H1 (cell line): ENCODE measurements around the gene KIAA0040. TPM values are rescaled to one million over a fixed set of nuclear protein-coding genes. Genes with fewer than 3 reads are reported as not detected.

Source experiments
- ASH2L ChIP-seq: fragments of 200-600, 300-600 bp; sonication (generic); IDR thresholded peaks from one replicate; pipeline ENCODE4 v1.7.1; 2017; ENCODE audit warnings: low read length
- CHD1 ChIP-seq: IDR thresholded peaks from 2 replicates; pipeline ENCODE4 v1.6.1; 2012; ENCODE audit warnings: low read depth, low read length, improper control_type of control experiment
- CHD2 ChIP-seq: IDR thresholded peaks from 2 replicates; pipeline ENCODE4 v1.6.1; 2012; ENCODE audit warnings: low read length, improper control_type of control experiment
- CHD7 ChIP-seq: fragments of 300-600 bp; sonication (generic); IDR thresholded peaks from 2 replicates; pipeline ENCODE4 v1.7.1; 2012; ENCODE audit warnings: low read length, moderate library complexity, mild to moderate bottlenecking, inconsistent platforms; ENCODE audit not compliant: insufficient replicate concordance
- GABPA ChIP-seq: IDR thresholded peaks from 2 replicates; pipeline ENCODE4 v1.6.1; 2011; ENCODE audit warnings: mild to moderate bottlenecking, low read length, moderate library complexity, borderline replicate concordance; ENCODE audit not compliant: insufficient read depth
- MAX ChIP-seq: IDR thresholded peaks from 2 replicates; pipeline ENCODE4 v1.6.1; 2012; ENCODE audit warnings: inconsistent platforms
- POLR2A ChIP-seq, 2 experiments: IDR thresholded peaks; 1 replicate in 1 of 2; 2 replicates in 1 of 2; pipeline ENCODE4 v1.6.1; 2011; ENCODE audit warnings: low read depth in 2 of 2, low read length in 2 of 2, mild to moderate bottlenecking in 2 of 2; ENCODE audit errors: control extremely low read depth in 1 of 2
- SAP30 ChIP-seq: fragments of 300-600 bp; sonication (generic); IDR thresholded peaks from 2 replicates; pipeline ENCODE4 v1.7.1; 2012; ENCODE audit warnings: low read length, moderate library complexity, mild to moderate bottlenecking, inconsistent platforms; ENCODE audit not compliant: insufficient read depth, insufficient replicate concordance
- TAF1 ChIP-seq: IDR thresholded peaks from 2 replicates; pipeline ENCODE4 v1.6.1; 2011; ENCODE audit warnings: mild to moderate bottlenecking, low read depth, low read length
- TEAD4 ChIP-seq: IDR thresholded peaks from 2 replicates; pipeline ENCODE4 v1.6.1; 2012; ENCODE audit warnings: low read depth, low read length, inconsistent platforms, mixed read lengths
- USF2 ChIP-seq: IDR thresholded peaks from 2 replicates; pipeline ENCODE4 v1.6.1; 2011; ENCODE audit warnings: low read length, improper control_type of control experiment
- ZNF274 ChIP-seq: IDR thresholded peaks from 2 replicates; pipeline ENCODE4 v1.7.0; 2012; ENCODE audit warnings: low read length, borderline replicate concordance; ENCODE audit errors: extremely low read depth
- polyA plus RNA-seq, 7 experiments: library from polyadenylated mRNA; depleted of rRNA in 3 of 7; stranded (reverse) in 5 of 7; unstranded in 2 of 7; fragments of >200 nt in 5 of 7; fragments of 200-250 nt in 2 of 7; gene quantifications; 1 replicate in 5 of 7; 2 replicates in 1 of 7; 4 replicates in 1 of 7; pipeline versions ENCODE4 v1.2.1 to v1.2.3, GENCODE V29; 2011 to 2013; ENCODE audit warnings: missing spikeins in 2 of 7, mixed read lengths in 2 of 7
- total RNA-seq: library from RNA; stranded (reverse); fragmentation: NEBNext Ultra II Directional; extraction: Animal tissue kit (Norgen Biotek cat#: 25700); gene quantifications from 2 replicates; pipeline ENCODE4 v1.2.1, GENCODE V29; 2021

The KIAA0040 gene
- total and polyA plus RNA-seq, 2 of the 8 experiments (the other 6 are each of a cell fraction or from before 2014, with no cell fraction given), result 11.0 to 14.1 TPM

- TF ChIP-seq CHD7, result no peak
- TF ChIP-seq GABPA, result no peak
- no peak for TF ChIP-seq ZNF274
- no peak for TF ChIP-seq CHD1
- TF ChIP-seq CHD2, result no peak
- no peak for TF ChIP-seq USF2
- no peak for TF ChIP-seq SAP30
- no peak for TF ChIP-seq TEAD4
- TF ChIP-seq POLR2A (IDR thresholded peaks at IDR 0.05; ENCODE audit: control extremely low read depth in 1 of 2, low read depth in 2 of 2, low read length in 2 of 2), result no peak
- TF ChIP-seq MAX, result no peak
- TF ChIP-seq ASH2L, result no peak
- TF ChIP-seq TAF1, result no peak
Observed at GRCh38 chr1:175207971-175208370, 15.4 kb upstream of the KIAA0040 start (continued).
